Daoy (cell line): ENCODE measurements around the gene ETNK1. TPM values are rescaled to one million over a fixed set of nuclear protein-coding genes. Genes with fewer than 3 reads are reported as not detected.
A peak's percentile ranks its signal among the peaks of the same experiment; 100 is the strongest.

Source experiments
- DNase-seq: peaks from one replicate; pipeline ENCODE4 v3.0.0-alpha.2; 2015; ENCODE audit warnings: low read depth
- total RNA-seq: library from RNA; depleted of rRNA; stranded (reverse); fragments of >200 nt; shearing (Covaris generic); gene quantifications from 2 replicates; pipeline ENCODE4 v1.2.3, GENCODE V29; 2014

Gene ETNK1
- total RNA-seq, 1 experiment from 2014 or later: 38.5 TPM

- no peak for DNase-seq
These were observed 9.9 kb downstream of the ETNK1 start for GRCh38 chr12:22634883-22635282.

GRCh38 chr12:22635812-22636211 is 10.8 kb downstream of the ETNK1 start:
- no peak for DNase-seq

- no peak for DNase-seq
These were observed 15.9 kb downstream of the ETNK1 start for GRCh38 chr12:22640851-22641250.

- DNase-seq: no peak
These were observed 16.5 kb downstream of the ETNK1 start for GRCh38 chr12:22641353-22642053.

GRCh38 chr12:22648668-22649067 is 23.7 kb downstream of the ETNK1 start:
- no peak for DNase-seq

GRCh38 chr12:22653075-22653474 is 28.1 kb downstream of the ETNK1 start:
- no peak for DNase-seq

GRCh38 chr12:22653791-22654190 is 28.8 kb downstream of the ETNK1 start:
- DNase-seq: no peak

- DNase-seq: no peak
These were observed 31.4 kb downstream of the ETNK1 start for GRCh38 chr12:22656376-22656775.

GRCh38 chr12:22656831-22657230 is 31.9 kb downstream of the ETNK1 start:
- no peak for DNase-seq

GRCh38 chr12:22657538-22657937 is 32.6 kb downstream of the ETNK1 start:
- no peak for DNase-seq

- DNase-seq: peak; percentile 46
These were observed 33.2 kb downstream of the ETNK1 start for GRCh38 chr12:22658214-22658613.

GRCh38 chr12:22662356-22662755 is 37.4 kb downstream of the ETNK1 start:
- DNase-seq: no peak

GRCh38 chr12:22665476-22665875 is 40.5 kb downstream of the ETNK1 start:
- no peak for DNase-seq

- no peak for DNase-seq
These were observed 42.2 kb downstream of the ETNK1 start for GRCh38 chr12:22667122-22667521.

- DNase-seq: no peak
These were observed 43.5 kb downstream of the ETNK1 start for GRCh38 chr12:22668441-22668840.

- DNase-seq: no peak
These were observed 45.8 kb downstream of the ETNK1 start for GRCh38 chr12:22670762-22671161.

GRCh38 chr12:22672951-22673350 is 48.0 kb downstream of the ETNK1 start:
- DNase-seq: peak; percentile 11

- no peak for DNase-seq
These were observed 53.0 kb downstream of the ETNK1 start for GRCh38 chr12:22677781-22678574.

GRCh38 chr12:22682663-22683062 is 57.7 kb downstream of the ETNK1 start:
- no peak for DNase-seq

- no peak for DNase-seq
These were observed 58.2 kb downstream of the ETNK1 start for GRCh38 chr12:22683131-22683530.

- no peak for DNase-seq
These were observed 59.5 kb downstream of the ETNK1 start for GRCh38 chr12:22684140-22685118.

GRCh38 chr12:22686193-22686592 is 61.2 kb downstream of the ETNK1 start:
- DNase-seq: no peak
